Measurements from ENCODE around the gene APBA2. TPM values are rescaled to one million over a fixed set of nuclear protein-coding genes. Genes with fewer than 3 reads are reported as not detected.

The APBA2 gene
- polyA plus RNA-seq, 3 donors, result 13.1 to 16.6 (median 15.2) TPM

DNA sequence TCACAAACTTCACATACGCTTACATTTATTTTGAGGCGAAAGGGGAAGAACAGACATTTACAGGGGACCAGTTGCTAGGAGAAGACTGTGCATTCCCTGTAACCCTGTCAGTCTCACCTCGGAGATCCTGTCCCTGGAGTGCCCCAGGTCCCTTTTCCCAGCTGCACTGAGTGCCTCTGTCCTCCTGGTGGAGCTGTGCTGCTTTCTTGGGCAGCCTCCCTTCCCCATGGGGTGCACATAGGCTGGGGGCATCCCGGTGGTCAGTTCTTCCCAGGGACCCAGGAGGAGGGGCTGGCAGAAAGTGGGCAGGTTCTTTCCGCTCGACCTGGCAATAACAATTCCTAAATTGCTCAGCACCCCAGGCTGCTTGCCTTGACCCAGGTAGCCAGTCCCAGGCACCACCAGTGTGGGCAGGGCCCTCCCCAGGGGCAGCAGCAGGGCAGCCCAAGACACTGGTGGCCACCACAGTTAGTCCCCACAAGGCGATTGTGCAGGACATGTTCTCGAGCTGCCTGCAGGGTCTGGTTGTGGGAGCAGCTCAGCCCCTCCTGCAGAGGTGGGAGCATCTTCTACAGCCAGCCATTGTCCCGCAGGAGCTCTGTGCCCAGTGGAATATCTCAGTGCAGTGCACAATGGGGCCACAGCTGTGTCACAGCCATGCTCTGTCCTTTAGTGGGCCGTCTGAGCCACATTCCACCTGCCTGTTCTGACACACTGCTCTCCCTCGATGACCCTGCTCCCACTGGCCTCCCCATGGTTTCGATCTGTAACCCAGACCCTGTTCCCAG lies 36.3 kb downstream of the APBA2 start:
- no peak for DNase-seq (ENCODE audit: extremely low read depth in 1 of 11, low read depth in 9 of 11, low spot score in 4 of 11)

- DNase-seq (ENCODE audit: extremely low read depth in 1 of 11, low read depth in 9 of 11, low spot score in 4 of 11), result no peak
Observed at GRCh38 chr15:28922707-28923012, 36.9 kb downstream of the APBA2 start.

DNA sequence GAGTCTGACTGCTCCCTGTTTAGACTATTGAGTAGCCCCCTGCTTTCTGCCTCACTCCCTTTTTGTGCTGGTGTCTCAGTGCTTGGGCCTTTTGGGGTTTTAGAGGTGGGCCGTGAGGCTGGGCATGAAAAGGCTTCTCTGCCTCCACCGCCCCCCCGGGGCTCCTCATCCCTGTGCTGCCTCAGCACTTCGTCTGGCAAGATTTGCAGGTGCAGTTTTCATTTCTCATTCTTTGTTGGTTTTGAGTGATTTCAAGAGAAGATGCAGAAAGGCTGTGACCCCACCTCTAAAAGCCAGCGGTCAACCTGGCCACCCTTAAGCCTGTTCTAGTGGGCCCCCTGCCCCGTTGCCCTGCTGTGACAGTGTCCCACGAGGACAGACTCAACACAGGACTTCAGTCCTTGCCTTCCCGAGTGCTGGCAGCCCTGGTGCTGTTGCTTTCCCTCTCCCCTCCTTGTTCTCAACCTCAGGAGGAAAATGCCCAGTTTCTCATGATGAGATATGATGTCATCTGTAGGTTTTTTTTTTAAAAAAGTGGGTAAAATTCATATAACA lies 38.0 kb downstream of the APBA2 start:
- no peak for DNase-seq (ENCODE audit: extremely low read depth in 1 of 11, low read depth in 9 of 11, low spot score in 4 of 11)

GRCh38 chr15:28927043-28927442 lies 41.3 kb downstream of the APBA2 start:
- no peak for DNase-seq (ENCODE audit: extremely low read depth in 1 of 11, low read depth in 9 of 11, low spot score in 4 of 11)

DNA sequence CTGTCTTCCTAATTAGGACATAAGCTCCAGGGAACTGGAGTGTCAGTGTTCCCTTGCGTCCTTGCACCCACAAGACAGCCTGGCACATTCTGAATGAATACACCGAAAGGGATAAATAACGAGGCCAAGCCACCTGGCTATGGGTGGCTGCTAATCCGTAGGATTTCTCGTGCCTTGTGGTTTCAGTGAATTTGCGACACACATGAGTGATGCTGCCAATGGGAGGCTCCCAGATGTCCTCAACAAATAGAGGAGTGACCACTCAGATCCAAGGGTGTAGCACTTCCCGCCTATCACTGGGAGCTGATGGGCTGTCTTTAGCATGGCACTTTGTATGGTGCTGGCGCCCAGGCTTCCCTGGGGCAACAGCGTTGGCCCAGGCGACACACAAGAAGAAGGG lies 43.4 kb downstream of the APBA2 start:
- no peak for DNase-seq (ENCODE audit: extremely low read depth in 1 of 11, low read depth in 9 of 11, low spot score in 4 of 11)

GRCh38 chr15:28930011-28930410 lies 44.2 kb downstream of the APBA2 start:
- DNase-seq (ENCODE audit: extremely low read depth in 1 of 11, low read depth in 9 of 11, low spot score in 4 of 11), result no peak

DNA sequence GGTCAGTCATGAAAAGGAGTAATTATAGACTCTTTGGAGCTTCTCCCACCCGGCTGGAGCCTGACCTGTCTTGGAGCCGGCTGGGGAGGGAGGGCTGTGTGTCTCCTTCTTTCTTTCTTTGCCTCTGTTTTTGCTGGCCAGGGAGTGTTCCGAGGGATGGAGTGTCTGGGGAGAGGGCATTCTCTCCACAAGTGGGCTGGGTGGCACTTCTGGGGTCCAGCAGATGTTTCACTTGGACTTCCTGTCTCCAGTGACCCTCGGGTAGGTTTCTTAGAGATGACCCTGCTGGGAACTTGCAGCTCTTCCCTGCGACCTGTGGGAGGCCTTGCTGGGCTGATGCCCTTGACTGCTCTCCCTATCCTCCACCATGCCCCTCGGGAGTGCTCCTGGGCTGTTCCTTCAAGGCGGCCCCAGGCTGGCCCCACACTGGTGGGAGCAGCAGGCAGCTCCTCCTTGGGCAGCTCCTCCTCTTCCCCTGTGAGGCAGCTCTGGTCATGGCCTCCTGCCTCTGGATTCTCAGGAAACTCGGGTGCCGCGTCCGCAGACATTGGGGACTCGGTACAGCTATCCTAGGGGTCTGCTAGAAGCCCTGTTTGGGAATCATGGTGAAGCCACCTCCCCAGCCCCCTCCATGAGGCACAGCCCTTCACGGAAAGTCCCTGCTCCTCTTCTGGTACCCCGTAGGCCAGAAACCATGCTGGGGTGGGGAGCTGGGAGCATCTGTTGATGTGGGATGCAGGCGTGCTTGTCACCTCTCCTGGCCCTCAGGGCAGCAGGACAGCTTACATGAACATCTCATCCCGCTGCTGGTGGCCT lies 44.9 kb downstream of the APBA2 start:
- no peak for DNase-seq (ENCODE audit: extremely low read depth in 1 of 11, low read depth in 9 of 11, low spot score in 4 of 11)

DNA sequence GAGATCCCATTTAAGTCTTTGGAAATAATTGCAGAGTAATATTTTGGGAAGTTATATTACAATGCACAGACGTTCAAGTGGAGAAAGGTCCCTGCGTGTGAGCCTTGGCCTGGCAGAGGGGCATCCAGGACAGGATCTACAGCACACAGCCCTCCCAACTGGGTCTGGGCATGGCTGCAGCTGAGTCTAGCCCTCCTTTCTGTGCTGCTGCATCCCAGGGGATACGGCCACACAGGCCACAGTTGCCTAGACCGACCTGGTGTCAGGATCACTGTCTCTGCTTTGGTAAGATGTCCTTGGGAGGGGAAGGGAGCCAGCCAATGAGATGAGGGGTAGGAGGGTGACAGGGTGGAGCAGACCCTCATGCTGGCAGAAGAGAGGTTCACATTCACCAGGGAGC lies 46.1 kb downstream of the APBA2 start:
- no peak for DNase-seq (ENCODE audit: extremely low read depth in 1 of 11, low read depth in 9 of 11, low spot score in 4 of 11)

GRCh38 chr15:28932361-28932760 lies 46.6 kb downstream of the APBA2 start:
- DNase-seq (ENCODE audit: extremely low read depth in 1 of 11, low read depth in 9 of 11, low spot score in 4 of 11), result no peak

DNA sequence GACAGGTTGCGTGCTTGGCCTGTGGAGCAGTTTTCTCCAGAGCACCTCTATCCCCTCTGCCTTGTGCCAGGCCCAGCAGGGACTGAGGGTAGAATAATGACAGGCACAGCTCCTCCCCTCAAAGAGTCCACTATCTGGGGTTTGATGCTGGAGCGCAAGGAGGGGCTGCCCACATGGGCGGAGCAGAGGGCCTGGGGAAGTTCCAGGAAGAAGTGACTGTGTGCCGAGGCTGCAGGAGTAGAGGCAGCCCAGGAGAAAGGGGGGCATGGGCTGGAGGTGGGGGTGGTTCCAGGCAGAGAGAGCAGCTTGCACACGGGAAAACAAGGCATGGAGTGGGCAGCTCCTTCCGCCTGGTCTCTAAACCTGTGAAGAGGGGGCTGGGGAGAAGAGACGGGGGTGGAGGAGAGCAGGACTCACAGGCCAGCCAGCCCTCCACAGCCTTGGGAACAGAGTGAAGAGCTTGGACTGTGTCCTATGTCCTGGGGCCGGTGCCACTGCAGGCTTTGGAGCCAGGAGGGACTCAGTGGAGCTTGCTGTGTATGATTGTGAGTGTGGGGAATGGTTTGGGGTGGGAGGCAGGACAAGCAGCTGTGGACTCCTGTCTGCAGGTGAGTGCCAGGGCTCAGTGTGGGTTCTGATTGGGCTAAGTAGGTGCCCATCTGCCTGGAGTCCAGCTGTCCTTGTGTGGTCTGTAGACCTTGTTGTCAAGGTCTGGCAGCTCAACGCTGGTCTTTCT lies 48.1 kb downstream of the APBA2 start:
- DNase-seq (ENCODE audit: extremely low read depth in 1 of 11, low read depth in 9 of 11, low spot score in 4 of 11), result no peak

DNA sequence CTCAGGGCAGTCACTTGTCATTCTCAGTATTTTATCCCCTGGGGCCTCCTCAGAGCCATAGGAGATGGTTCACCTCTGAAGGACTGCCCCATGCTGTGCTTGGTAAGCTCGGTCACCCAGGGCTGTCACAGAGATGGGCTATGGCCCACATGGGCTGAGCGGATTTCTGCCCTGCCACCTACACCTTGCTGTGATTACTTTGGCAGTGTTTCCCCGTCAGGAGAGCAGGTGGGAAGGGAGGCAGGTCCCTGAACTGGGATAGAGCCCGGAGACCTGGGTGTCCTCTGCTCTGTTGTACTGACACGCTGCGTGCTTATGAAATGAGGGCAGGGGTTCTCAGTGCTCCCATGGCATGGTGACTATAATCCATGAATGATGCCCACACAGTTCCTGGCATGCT lies 48.9 kb downstream of the APBA2 start:
- DNase-seq (ENCODE audit: extremely low read depth in 1 of 11, low read depth in 9 of 11, low spot score in 4 of 11), result no peak

GRCh38 chr15:28935316-28935715 lies 49.5 kb downstream of the APBA2 start:
- no peak for DNase-seq (ENCODE audit: extremely low read depth in 1 of 11, low read depth in 9 of 11, low spot score in 4 of 11)

DNA sequence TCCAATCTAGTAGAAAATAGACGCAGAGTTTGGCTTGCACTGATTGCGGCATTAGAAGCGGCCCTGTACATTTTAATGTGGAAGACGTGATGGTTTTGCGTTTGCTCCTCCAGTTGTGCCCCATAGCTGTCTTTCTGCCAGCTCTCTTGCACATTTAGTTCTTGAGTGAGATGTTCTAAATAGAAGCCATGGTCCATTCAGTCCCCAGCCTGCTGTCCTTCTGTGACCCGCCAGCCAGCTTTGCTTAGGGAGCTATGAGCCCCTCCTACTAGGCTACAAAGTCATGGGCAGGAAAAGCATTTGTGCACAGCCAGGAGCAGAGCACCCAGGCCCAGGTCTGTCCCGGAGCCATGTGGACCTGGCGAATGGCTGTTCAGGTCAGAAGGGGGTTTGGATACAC lies 50.3 kb downstream of the APBA2 start:
- DNase-seq (ENCODE audit: extremely low read depth in 1 of 11, low read depth in 9 of 11, low spot score in 4 of 11), result no peak

GRCh38 chr15:28936481-28936881 lies 50.7 kb downstream of the APBA2 start:
- DNase-seq (ENCODE audit: extremely low read depth in 1 of 11, low read depth in 9 of 11, low spot score in 4 of 11), result no peak

DNA sequence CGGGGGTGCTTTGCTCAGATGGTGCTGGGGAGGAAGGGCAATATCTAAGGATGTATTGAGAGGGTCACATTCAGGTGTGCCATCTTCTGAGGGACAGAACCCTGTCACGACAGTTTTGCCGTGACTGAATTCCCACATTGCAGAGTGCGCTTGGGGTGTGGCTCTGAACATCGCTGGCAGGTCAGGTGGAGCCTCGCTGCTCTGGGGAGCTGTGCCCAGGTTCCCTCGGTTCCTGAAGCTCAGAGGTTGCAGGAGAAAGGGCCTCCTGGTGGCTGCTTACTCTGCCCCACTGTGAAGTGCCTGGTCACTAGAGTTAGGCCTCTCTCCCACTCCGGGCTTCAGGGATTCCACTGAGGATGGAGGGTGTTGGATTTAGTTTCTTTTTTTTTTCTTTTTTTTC lies 51.5 kb downstream of the APBA2 start:
- DNase-seq (ENCODE audit: extremely low read depth in 1 of 11, low read depth in 9 of 11, low spot score in 4 of 11), result no peak

DNA sequence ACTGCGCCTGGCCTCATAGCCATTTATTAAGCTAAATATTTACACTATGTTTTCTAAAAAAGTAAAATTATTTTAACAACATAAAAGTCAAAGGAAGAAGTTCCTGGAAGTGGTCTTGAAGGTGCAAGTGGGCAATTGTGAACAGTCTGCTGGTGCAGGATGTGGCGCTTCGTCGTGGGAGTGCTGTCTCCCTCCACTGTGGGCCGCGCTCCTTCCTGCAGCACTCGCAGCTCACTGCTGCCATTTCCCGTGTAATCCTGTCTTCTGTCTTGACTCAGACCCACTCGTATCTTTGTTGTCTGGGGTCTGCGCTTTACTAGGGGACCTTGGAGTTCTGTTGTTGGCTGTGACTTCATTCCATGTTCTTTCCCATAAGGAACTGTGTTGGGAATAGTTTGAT lies 56.3 kb downstream of the APBA2 start:
- DNase-seq (ENCODE audit: extremely low read depth in 1 of 11, low read depth in 9 of 11, low spot score in 4 of 11), result no peak

DNA sequence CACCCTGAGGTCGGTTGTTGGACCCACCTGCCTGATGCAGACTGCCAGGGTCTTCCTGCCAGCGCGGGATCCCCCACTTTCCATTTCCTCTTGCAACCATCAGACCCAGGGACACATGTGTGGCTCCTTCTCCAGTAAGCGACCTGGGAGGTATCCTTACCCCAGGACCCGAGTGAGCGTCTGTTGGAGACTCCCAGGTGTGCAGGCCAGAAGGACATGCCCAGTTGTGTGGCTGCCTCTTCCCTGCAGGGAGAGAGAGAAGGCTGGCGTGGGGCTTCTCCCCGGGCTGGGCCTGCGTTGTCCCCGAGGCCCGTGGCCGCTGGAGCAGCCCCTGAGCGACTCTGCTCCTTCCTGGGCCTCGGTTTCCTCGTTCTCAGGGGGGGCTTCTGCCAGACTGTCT lies 56.8 kb downstream of the APBA2 start:
- no peak for DNase-seq (ENCODE audit: extremely low read depth in 1 of 11, low read depth in 9 of 11, low spot score in 4 of 11)

DNA sequence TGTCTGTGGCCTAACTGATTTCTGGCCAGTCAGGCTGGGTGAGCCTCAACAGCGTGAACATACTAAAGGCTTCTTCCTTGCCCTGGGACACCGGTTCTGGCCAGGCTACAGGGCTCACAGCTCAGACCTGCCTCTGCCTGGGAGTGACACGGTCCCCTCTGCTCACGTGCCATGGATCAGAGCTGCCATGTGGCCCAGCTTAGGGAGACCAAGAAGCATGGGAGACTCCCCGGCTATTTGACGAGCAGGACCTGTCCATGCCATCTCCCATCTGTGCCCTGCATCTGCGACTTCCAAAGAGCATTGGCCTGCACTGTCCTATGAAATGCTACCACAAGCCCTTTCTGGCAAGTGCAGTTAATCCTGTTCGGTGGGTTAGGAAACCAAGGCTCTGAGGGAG lies 57.4 kb downstream of the APBA2 start:
- DNase-seq (ENCODE audit: extremely low read depth in 1 of 11, low read depth in 9 of 11, low spot score in 4 of 11), result no peak

DNA sequence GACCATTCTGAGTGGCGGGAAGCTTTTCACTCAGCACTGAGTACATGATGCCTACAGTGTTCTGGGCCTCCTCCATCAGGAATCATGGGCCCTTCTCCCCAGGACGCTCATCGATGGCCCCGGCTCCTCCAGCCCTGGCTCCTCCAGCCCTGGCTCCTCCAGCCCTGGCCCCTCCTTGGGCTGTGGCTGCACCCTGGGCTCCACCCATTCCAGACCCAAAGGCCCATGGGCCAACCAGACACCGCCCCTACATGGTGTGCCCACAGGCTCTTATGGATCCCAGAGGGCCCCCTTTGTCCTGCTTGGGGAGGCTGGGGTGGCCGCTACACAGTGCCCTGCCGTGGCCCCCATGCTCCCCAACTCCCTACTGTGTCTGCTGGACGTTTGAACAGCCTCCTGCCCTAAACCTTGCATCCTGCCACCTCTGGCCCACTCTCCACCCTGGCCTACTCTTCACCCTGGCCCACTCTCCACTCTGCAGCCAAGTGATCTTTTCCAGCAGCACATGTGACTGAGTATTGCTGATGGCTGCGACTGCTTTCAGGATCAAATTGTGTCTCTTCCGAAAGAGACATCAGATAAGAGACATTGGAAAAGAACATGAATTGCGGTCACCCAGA lies 57.9 kb downstream of the APBA2 start:
- no peak for DNase-seq (ENCODE audit: extremely low read depth in 1 of 11, low read depth in 9 of 11, low spot score in 4 of 11)

Measured in renal cortex interstitium (tissue), 11 donors.